SK-N-SH (cell line): ENCODE measurements around the gene CEP78. TPM values are rescaled to one million over a fixed set of nuclear protein-coding genes. Genes with fewer than 3 reads are reported as not detected.

Source experiments
- CTCF ChIA-PET: fragments of 300-600, 350-600 bp; formaldehyde crosslinking; extraction: SDS; loops from one replicate; lab custom pipeline; 2021; lab: Yijun Ruan, JAX
- POLR2A ChIA-PET: fragments of 350-600 bp; sonication (Branson Sonifier 250); formaldehyde crosslinking; extraction: SDS; loops from one replicate; lab custom pipeline; 2020; ENCODE audit warnings: antibody characterized with exemption, inconsistent platforms; lab: Yijun Ruan, JAX
- DNase-seq: peaks from one replicate; pipeline ENCODE4 v3.0.0; 2012
- H2AFZ ChIP-seq: fragments of 200-600 bp; sonication (generic); 2 replicates; pipeline ENCODE4 v1.8.1; 2016; ENCODE audit warnings: antibody characterized with exemption, mild to moderate bottlenecking, low read depth
- H3F3A ChIP-seq: fragments of 200-600 bp; sonication (generic); replicated peaks from 2 replicates; pipeline ENCODE3; 2016; ENCODE audit warnings: antibody characterized with exemption, mild to moderate bottlenecking; ENCODE audit not compliant: insufficient read depth
- H3K27ac ChIP-seq, 2 experiments: fragments of 200-500 bp in 1 of 2; fragments of 200-600 bp in 1 of 2; sonication (Bioruptor generic) in 1 of 2; sonication (generic), shearing (Covaris generic) in 1 of 2; 2 replicates each; pipeline versions ENCODE4 v1.5.1 to v1.6.1; 2014 to 2016; ENCODE audit warnings: low read depth in 2 of 2, inconsistent platforms in 1 of 2, low read length in 1 of 2, mild to moderate bottlenecking in 1 of 2, mixed read lengths in 1 of 2
- H3K27me3 ChIP-seq: fragments of 200-600 bp; sonication (generic), shearing (Covaris generic); 2 replicates; pipeline ENCODE4 v1.6.1; 2016; ENCODE audit warnings: mixed run types; ENCODE audit not compliant: insufficient read depth
- H3K36me3 ChIP-seq, 2 experiments: fragments of 200-500 bp in 1 of 2; fragments of 200-600 bp in 1 of 2; sonication (Bioruptor generic) in 1 of 2; sonication (generic) in 1 of 2; replicated peaks in 1 of 2; 2 replicates each; pipeline versions ENCODE3 to v1.5.1; 2014 to 2016; ENCODE audit warnings: low read length in 1 of 2, mild to moderate bottlenecking in 1 of 2; ENCODE audit not compliant: insufficient read depth in 2 of 2, control insufficient read depth in 1 of 2
- H3K4me1 ChIP-seq, 2 experiments: fragments of 200-500 bp in 1 of 2; fragments of 200-600 bp in 1 of 2; sonication (Bioruptor generic) in 1 of 2; sonication (generic), shearing (Covaris generic) in 1 of 2; 2 replicates each; pipeline versions ENCODE4 v1.5.1 to v1.6.1; 2014 to 2016; ENCODE audit warnings: low read depth in 1 of 2, low read length in 1 of 2, mixed run types in 1 of 2; ENCODE audit not compliant: insufficient read depth in 2 of 2, control insufficient read depth in 1 of 2
- H3K4me2 ChIP-seq: fragments of 200-600 bp; sonication (generic), shearing (Covaris generic); 2 replicates; pipeline ENCODE4 v1.6.1; 2017; ENCODE audit warnings: mixed run types
- H3K4me3 ChIP-seq, 2 experiments: fragments of 200-500 bp in 1 of 2; fragments of 200-600 bp in 1 of 2; sonication (Bioruptor generic) in 1 of 2; sonication (generic), shearing (Covaris generic) in 1 of 2; 2 replicates each; pipeline versions ENCODE4 v1.5.1 to v1.8.1; 2014 to 2016; ENCODE audit warnings: low read depth in 2 of 2, inconsistent platforms in 1 of 2, low read length in 1 of 2, mild to moderate bottlenecking in 1 of 2, mixed read lengths in 1 of 2, moderate library complexity in 1 of 2
- H3K79me2 ChIP-seq: fragments of 200-600 bp; sonication (generic); 2 replicates; pipeline ENCODE4 v1.8.1; 2017; ENCODE audit warnings: mild to moderate bottlenecking; ENCODE audit not compliant: insufficient read depth
- H3K9ac ChIP-seq: fragments of 200-600 bp; sonication (generic); 2 replicates; pipeline ENCODE4 v1.6.1; 2017; ENCODE audit warnings: mixed run types
- H3K9me2 ChIP-seq: fragments of 200-600 bp; sonication (generic); 2 replicates; pipeline ENCODE4 v1.6.1; 2017; ENCODE audit warnings: mixed run types
- H3K9me3 ChIP-seq: fragments of 200-600 bp; sonication (generic); 2 replicates; pipeline ENCODE4 v1.6.1; 2017; ENCODE audit warnings: mixed run types, mild to moderate bottlenecking, moderate library complexity
- H4K20me1 ChIP-seq: fragments of 200-600 bp; sonication (generic); 2 replicates; pipeline ENCODE4 v1.6.1; 2017; ENCODE audit warnings: mild to moderate bottlenecking, mixed run types; ENCODE audit not compliant: insufficient read depth
- CHD2 ChIP-seq: fragments of 150-350 bp; IDR thresholded peaks from 2 replicates; pipeline ENCODE4 v1.6.1; 2018; ENCODE audit warnings: low read length; ENCODE audit not compliant: partially characterized antibody
- CTCF ChIP-seq: fragments of 200-600 bp; sonication (generic); IDR thresholded peaks from 2 replicates; pipeline ENCODE4 v1.6.1; 2017; ENCODE audit warnings: antibody characterized with exemption, mild to moderate bottlenecking, moderate library complexity
- ELF1 ChIP-seq: IDR thresholded peaks from 2 replicates; pipeline ENCODE4 v1.4.0; 2012
- EP300 ChIP-seq, 2 experiments: IDR thresholded peaks; 2 replicates each; pipeline versions ENCODE4 v1.4.0 to v1.6.1; 2012; ENCODE audit warnings: borderline replicate concordance in 1 of 2, low read depth in 1 of 2, low read length in 1 of 2
- FOXM1 ChIP-seq: IDR thresholded peaks from 2 replicates; pipeline ENCODE4 v1.4.0; 2012; ENCODE audit warnings: low read depth, mild to moderate bottlenecking
- IRF3 ChIP-seq: fragments of 150-350 bp; IDR thresholded peaks from 2 replicates; pipeline ENCODE4 v1.6.1; 2016; ENCODE audit warnings: mild to moderate bottlenecking, low read depth, low read length
- MEF2A ChIP-seq: IDR thresholded peaks from 2 replicates; pipeline ENCODE4 v1.4.0; 2012; ENCODE audit warnings: low read depth, borderline replicate concordance
- MXI1 ChIP-seq: IDR thresholded peaks from 2 replicates; pipeline ENCODE4 v1.6.1; 2012; ENCODE audit warnings: mild to moderate bottlenecking, low read depth, low read length, improper control_type of control experiment
- NFIC ChIP-seq: IDR thresholded peaks from 2 replicates; pipeline ENCODE4 v1.4.0; 2012; ENCODE audit warnings: borderline replicate concordance
- NRF1 ChIP-seq: IDR thresholded peaks from 2 replicates; pipeline ENCODE4 v1.6.1; 2012; ENCODE audit warnings: low read depth, mild to moderate bottlenecking, low read length
- PBX3 ChIP-seq: IDR thresholded peaks from 2 replicates; pipeline ENCODE4; 2012
- POLR2AphosphoS5 ChIP-seq: IDR thresholded peaks from 2 replicates; pipeline ENCODE4 v1.6.1; 2012; ENCODE audit warnings: low read depth, low read length
- RCOR1 ChIP-seq: fragments of 150-350 bp; IDR thresholded peaks from 2 replicates; pipeline ENCODE4 v1.6.1; 2017; ENCODE audit warnings: antibody characterized with exemption, low read length
- TAF1 ChIP-seq: IDR thresholded peaks from 2 replicates; pipeline ENCODE4 v1.6.1; 2012; ENCODE audit warnings: low read depth, mild to moderate bottlenecking, low read length, moderate library complexity, borderline replicate concordance
- TEAD4 ChIP-seq: IDR thresholded peaks from 2 replicates; pipeline ENCODE4 v1.4.0; 2012; ENCODE audit warnings: mild to moderate bottlenecking, borderline replicate concordance; ENCODE audit not compliant: insufficient read depth
- YY1 ChIP-seq: IDR thresholded peaks from 2 replicates; pipeline ENCODE4 v1.4.0; 2012; ENCODE audit warnings: low read depth, mild to moderate bottlenecking
- ZBTB33 ChIP-seq: IDR thresholded peaks from 2 replicates; pipeline ENCODE4 v1.4.0; 2012; ENCODE audit warnings: low read depth, borderline replicate concordance
- WGBS: methylation state at CpG from one replicate; pipeline ENCODE4 v1.1.6; 2017; ENCODE audit warnings: low lambda C conversion rate; 5-methylcytosine and 5-hydroxymethylcytosine counted together
- polyA plus RNA-seq, 3 experiments: library from polyadenylated mRNA; depleted of rRNA; stranded (reverse); fragments of >200 nt; gene quantifications; 2 replicates each; pipeline ENCODE4 v1.2.3, GENCODE V29; 2012

Gene CEP78
- polyA plus RNA-seq, 1 of the 3 experiments (the other 2 are of a cell fraction) = 6.2 TPM

- 99% methylated on average over 4 of the region's 4 CpGs for WGBS
- H3K4me2 ChIP-seq = no peak overlapping the region
- POLR2A ChIA-PET = no interaction called here
- no peak overlapping the region for H3K4me3 ChIP-seq
- H3K36me3 ChIP-seq = peaks cover 11 to 36% of the 10 kb centered on the region in 2 experiments
- H3K79me2 ChIP-seq = no peaks in the 10 kb centered on the region
- TF ChIP-seq ELF1 (no peak), ZBTB33 (no peak), NFIC (no peak), MEF2A (no peak), EP300 (IDR thresholded peaks at IDR 0.05; ENCODE audit: borderline replicate concordance in 1 of 2, low read depth in 1 of 2, low read length in 1 of 2) (no peak), TEAD4 (no peak), NRF1 (no peak), CTCF (no peak)
- DNase-seq = no peak
- H3K27me3 ChIP-seq = no peaks in the 10 kb centered on the region
- H2AFZ ChIP-seq = no peak overlapping the region
- no peak overlapping the region for H3K27ac ChIP-seq
- no peak overlapping the region for H3K9ac ChIP-seq
- H3K9me3 ChIP-seq = no peaks in the 10 kb centered on the region
- CTCF ChIA-PET = no interaction called here
- no peaks in the 10 kb centered on the region for H4K20me1 ChIP-seq
- peaks cover 0 to 39% of the 10 kb centered on the region in 2 experiments; a peak in 2 of 4 replicates for H3K4me1 ChIP-seq
- no peaks in the 10 kb centered on the region for H3K9me2 ChIP-seq
- H3F3A ChIP-seq = no peaks in the 10 kb centered on the region
Observed at GRCh38 chr9:78320030-78320693, 84.3 kb downstream of the CEP78 start.

- peaks cover 11 to 36% of the 10 kb centered on the region in 2 experiments for H3K36me3 ChIP-seq
- CTCF ChIA-PET = no interaction called here
- no peaks in the 10 kb centered on the region for H3K27me3 ChIP-seq
- H3K9me3 ChIP-seq = no peaks in the 10 kb centered on the region
- H3K9ac ChIP-seq = no peak overlapping the region
- H3K4me2 ChIP-seq = no peak overlapping the region
- peaks cover 0 to 39% of the 10 kb centered on the region in 2 experiments; a peak in 2 of 4 replicates for H3K4me1 ChIP-seq
- POLR2A ChIA-PET = no interaction called here
- H3K4me3 ChIP-seq = no peak overlapping the region
- WGBS = 93% methylated on average over 4 of the region's 4 CpGs
- H2AFZ ChIP-seq = no peak overlapping the region
- no peak for DNase-seq
- no peaks in the 10 kb centered on the region for H3K79me2 ChIP-seq
- no peaks in the 10 kb centered on the region for H4K20me1 ChIP-seq
- no peaks in the 10 kb centered on the region for H3K9me2 ChIP-seq
- H3K27ac ChIP-seq = no peak overlapping the region
- no peaks in the 10 kb centered on the region for H3F3A ChIP-seq
- TF ChIP-seq ELF1 (no peak), CTCF (no peak), PBX3 (no peak), CHD2 (no peak), EP300 (IDR thresholded peaks at IDR 0.05; ENCODE audit: borderline replicate concordance in 1 of 2, low read depth in 1 of 2, low read length in 1 of 2) (no peak), YY1 (no peak), TEAD4 (no peak), POLR2AphosphoS5 (no peak), TAF1 (no peak), IRF3 (no peak), MXI1 (no peak), MEF2A (no peak), RCOR1 (no peak), FOXM1 (no peak)
Observed at GRCh38 chr9:78320875-78321496, 85.1 kb downstream of the CEP78 start.
